ENCODE measurements around the gene GPAT2. TPM values are rescaled to one million over a fixed set of nuclear protein-coding genes. Genes with fewer than 3 reads are reported as not detected.
A peak's percentile ranks its signal among the peaks of the same experiment; 100 is the strongest.
"Not testable (repeated sequence)": the region's sequence is repeated elsewhere in the genome, so short reads cannot be mapped to it uniquely, and the experiment has no call there.

The GPAT2 gene, protein sequence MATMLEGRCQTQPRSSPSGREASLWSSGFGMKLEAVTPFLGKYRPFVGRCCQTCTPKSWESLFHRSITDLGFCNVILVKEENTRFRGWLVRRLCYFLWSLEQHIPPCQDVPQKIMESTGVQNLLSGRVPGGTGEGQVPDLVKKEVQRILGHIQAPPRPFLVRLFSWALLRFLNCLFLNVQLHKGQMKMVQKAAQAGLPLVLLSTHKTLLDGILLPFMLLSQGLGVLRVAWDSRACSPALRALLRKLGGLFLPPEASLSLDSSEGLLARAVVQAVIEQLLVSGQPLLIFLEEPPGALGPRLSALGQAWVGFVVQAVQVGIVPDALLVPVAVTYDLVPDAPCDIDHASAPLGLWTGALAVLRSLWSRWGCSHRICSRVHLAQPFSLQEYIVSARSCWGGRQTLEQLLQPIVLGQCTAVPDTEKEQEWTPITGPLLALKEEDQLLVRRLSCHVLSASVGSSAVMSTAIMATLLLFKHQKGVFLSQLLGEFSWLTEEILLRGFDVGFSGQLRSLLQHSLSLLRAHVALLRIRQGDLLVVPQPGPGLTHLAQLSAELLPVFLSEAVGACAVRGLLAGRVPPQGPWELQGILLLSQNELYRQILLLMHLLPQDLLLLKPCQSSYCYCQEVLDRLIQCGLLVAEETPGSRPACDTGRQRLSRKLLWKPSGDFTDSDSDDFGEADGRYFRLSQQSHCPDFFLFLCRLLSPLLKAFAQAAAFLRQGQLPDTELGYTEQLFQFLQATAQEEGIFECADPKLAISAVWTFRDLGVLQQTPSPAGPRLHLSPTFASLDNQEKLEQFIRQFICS
- total RNA-seq = 10 to 100 TPM; 15.4 to 16.4 TPM

DNA sequence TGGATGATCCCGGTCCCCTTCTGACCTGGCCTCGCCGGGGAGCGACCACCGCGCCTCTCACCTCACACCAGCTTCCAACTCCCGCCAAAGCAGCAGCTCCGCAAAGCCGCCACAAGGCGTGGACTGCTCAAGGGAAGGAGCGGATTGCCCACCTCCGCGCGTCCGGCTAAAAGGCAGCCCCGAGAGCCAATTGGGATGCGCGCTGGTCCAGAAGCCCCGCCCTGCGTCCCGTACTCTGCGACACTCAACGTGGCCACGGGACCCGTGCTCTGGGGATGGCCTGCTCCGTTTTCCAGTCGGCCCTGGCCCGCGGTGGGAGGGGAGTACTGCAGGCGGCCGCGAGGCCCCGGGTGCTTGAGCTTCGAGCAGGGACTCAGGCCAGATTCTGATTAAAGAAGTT, at the start of gene GPAT2:
Gene GPAT2, minus strand, starts transcription at position 125 of the 400 bp plus-strand sequence. CDS start 2,557 bp downstream, outside the sequence.
- H3K9me3 Mint-ChIP-seq; DNase-seq; H3K4me1 Mint-ChIP-seq (ENCODE audit: low read depth); H3K36me3 Mint-ChIP-seq; H3K27ac Mint-ChIP-seq; H3K4me3 Mint-ChIP-seq; intact Hi-C loops (cut with micrococcal nuclease); POLR2A ChIA-PET; CTCF ChIA-PET; H3K27me3 Mint-ChIP-seq: not testable (repeated sequence)

DNA sequence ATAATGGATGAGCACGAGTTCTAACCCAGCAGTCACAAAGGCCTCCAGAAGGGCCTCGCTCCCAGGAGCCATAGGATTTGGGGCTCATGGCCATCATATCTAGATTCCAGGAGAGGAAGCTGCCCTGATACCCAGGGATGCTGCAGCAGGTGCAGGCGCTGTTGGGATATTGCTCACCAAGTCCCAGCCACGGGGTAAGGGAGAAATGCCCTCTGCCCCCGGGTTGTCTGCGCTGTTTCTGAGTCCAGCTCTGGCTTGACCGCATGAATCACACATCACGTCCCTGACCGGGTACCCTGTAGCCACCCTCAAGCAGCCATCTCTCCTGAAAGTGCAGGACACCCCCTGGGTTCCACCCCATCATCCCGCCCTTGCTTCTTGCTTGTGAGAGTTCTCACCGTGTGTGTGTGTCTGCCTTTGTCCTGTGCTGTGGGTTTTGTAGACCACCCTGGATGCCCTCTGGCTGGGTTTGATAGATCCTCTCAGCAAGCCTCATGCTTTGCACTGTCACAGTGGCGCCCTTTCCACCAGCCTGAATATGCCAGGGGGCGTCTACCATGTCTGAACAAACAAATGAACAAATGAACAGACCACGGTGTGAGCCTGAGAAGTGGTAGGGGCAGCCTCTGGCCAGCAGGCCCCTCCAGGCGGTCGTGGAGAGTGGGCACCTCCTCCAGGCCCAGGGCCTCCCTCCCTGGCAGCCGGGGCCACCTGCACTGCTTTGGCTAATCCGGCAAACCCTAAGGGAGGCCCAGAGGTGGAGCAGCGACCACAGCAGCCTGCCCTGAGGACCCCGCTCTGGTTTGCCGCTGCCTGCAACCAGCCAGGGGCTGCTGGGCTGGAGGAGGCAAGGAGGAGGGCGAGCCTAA, 49.5 kb upstream of the GPAT2 start:
- Mint-ChIP-seq H3K4me1 (ENCODE audit: low read depth) (no peaks in the 10 kb centered on the region), H3K9me3 (no peaks in the 10 kb centered on the region), H3K27ac (no peak overlapping the region), H3K4me3 (no peak overlapping the region), H3K27me3 (peaks cover 11% of the 10 kb centered on the region), H3K36me3 (no peaks in the 10 kb centered on the region)
- intact Hi-C loops (cut with micrococcal nuclease) = no loop called here
- ChIA-PET CTCF (no interaction called here), POLR2A (no interaction called here)
- no peak for DNase-seq

DNA sequence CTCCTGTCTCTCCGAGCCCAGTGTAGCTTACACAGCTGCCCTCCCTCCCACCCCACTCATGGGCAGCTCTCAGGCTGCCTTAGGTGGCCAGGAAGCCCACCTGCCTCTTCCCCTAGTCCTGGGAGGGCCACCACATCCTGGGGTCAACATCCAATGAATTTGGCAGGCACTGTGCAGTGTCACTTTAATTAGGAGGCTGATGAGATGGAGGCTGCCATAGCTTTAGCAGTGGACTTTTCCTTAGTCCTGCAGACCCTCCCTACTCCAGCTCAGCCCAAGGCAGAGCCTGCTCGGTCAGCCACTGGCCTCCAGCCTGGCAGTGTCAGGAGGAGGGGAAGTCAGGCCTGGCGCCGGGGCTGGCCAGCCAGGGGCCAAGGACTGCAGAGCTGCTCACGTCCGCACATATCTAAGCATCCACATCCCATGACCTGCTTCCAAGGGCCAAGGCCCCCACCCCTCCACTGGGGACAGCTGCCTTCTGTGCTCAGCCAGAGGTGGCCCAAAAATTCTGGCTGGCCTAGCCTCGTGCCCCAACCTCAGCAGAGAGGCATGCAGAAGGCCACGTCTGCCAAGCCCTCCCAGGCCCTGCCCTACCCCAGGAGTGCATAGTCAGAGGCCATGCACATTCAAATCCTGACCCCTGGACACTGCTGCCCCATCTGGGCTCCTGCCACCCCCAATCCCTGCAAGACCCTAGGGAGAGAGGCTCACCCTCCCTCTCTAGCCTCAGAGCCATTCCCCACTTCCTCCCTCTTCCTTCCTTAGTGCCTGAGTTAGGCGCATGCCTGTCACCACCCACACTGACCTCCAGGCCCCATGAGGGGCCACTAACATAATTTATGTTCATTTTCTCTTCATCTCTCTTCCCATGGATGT, 48.6 kb upstream of the GPAT2 start:
- no peak overlapping the region for H3K4me3 Mint-ChIP-seq
- no peaks in the 10 kb centered on the region for H3K9me3 Mint-ChIP-seq
- ChIA-PET CTCF (no interaction called here), POLR2A (no interaction called here)
- intact Hi-C loops (cut with micrococcal nuclease) = no loop called here
- H3K27ac Mint-ChIP-seq = no peak overlapping the region
- peaks cover 11% of the 10 kb centered on the region for H3K27me3 Mint-ChIP-seq
- H3K36me3 Mint-ChIP-seq = no peaks in the 10 kb centered on the region
- no peaks in the 10 kb centered on the region for H3K4me1 Mint-ChIP-seq (ENCODE audit: low read depth)
- DNase-seq = peak; percentile 5

DNA sequence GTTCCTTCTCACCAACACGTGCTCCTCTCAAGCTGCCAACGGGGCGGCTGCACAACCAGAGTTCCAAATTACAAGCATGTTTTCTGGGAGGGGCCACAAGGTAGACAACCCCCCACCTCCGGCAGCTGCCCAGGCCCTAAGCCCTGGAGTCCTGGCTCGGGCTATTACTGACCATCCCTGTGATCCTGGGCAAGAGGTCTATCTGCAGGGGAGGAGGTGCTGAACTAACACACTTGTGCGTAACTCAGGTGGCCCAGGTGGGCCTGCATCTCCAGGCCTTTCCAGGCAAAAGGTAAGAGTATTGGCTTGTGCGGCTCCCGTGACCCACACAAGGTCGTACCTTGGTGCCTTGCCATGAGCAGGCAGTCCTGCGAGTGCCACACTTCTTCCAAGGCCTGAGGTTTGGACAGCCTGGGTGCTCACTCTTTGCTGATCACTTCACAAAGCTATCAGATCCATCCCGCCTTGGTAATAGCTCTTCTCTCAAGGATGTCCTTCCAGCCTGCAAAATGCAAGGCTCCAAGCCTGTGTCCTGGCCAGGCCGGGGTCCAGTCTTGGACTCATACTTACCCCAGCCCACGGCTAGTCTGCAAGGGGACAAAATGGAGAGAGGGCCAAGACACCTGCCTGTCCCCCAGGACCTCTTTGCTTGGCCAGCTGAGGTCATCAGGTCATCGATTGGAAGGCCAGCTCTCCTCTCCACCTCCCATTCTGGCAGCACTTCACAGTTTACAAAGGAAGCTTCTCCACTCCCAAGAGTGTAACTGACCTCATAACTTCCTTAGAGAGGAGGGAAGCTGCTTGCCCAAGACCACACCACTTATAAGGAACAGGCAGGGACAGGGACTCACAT, 47.7 kb upstream of the GPAT2 start:
- no peak overlapping the region for H3K27ac Mint-ChIP-seq
- H3K27me3 Mint-ChIP-seq = peaks cover 11% of the 10 kb centered on the region
- intact Hi-C loops (cut with micrococcal nuclease) = no loop called here
- ChIA-PET CTCF (no interaction called here), POLR2A (no interaction called here)
- peaks cover 2% of the 10 kb centered on the region for H3K9me3 Mint-ChIP-seq
- no peaks in the 10 kb centered on the region for H3K36me3 Mint-ChIP-seq
- H3K4me1 Mint-ChIP-seq (ENCODE audit: low read depth) = no peaks in the 10 kb centered on the region
- H3K4me3 Mint-ChIP-seq = no peak overlapping the region
- DNase-seq = peak; percentile 6

DNA sequence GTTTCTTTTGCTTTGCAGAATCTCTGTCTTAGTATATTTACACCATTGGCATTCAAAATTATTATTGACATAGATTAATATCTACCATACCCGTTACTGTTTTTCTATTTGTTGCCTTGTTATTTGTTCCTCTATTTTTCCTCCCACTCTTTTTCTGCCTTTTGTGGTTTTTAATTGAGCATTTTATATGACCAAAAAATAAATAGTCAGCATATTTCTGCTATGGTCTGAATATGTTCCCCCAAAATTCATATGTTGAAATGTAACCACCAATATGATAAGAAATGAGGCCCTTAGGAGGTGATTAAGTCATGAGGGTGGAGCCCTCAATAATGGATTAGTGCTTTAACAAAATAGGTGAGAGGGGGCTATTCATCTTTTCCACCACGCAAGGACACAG, 46.3 kb upstream of the GPAT2 start:
- intact Hi-C loops (cut with micrococcal nuclease) = no loop called here
- no peak for DNase-seq

DNA sequence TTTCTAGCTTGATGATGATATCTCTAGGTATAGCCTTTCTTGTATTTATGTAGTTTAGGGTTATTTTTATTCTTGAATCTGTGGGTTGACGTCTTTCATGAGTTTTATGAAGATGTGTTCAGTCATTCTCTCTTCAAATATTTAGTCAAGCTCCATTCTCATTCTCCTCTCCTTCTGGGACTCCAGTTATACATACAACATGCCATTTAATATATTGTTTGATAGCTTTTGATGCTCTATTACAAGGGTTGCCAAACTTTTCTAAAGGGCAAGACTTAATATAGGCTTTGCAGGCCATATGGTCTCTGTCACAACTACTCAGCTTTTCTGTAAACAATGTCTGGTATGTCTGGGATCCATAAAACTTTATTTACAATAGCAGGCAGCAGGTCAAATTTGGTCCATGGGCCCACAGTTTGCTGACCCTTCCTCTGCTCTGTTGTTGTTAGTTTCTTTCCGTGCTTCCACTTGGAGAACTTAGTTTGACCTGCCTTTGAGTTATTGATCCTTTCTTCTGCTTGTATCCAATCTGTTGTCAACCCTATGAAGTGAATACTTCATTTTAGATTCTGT, 40.6 kb upstream of the GPAT2 start:
- intact Hi-C loops (cut with micrococcal nuclease) = no loop called here
- Mint-ChIP-seq H3K4me3 (no peak overlapping the region), H3K36me3 (peaks cover 2% of the 10 kb centered on the region), H3K9me3 (peaks cover 16% of the 10 kb centered on the region), H3K27me3 (no peaks in the 10 kb centered on the region), H3K4me1 (ENCODE audit: low read depth) (no peaks in the 10 kb centered on the region), H3K27ac (no peak overlapping the region)
- POLR2A ChIA-PET = no interaction called here
- no peak for DNase-seq
- CTCF ChIA-PET = interaction anchor here (0.6 kb wide), 1 partner anchor 49 kb away, joined by 3 read pairs; no protein-coding TSS in a partner anchor

More for the DNA sequence above, 46.3 kb upstream of the GPAT2 start:
- Mint-ChIP-seq H3K36me3 (no peaks in the 10 kb centered on the region), H3K27me3 (peaks cover 10% of the 10 kb centered on the region), H3K4me3 (no peak overlapping the region), H3K27ac (no peak overlapping the region), H3K4me1 (ENCODE audit: low read depth) (no peaks in the 10 kb centered on the region), H3K9me3 (peaks cover 5% of the 10 kb centered on the region)
- CTCF ChIA-PET = no interaction called here
- POLR2A ChIA-PET = no interaction called here

DNA sequence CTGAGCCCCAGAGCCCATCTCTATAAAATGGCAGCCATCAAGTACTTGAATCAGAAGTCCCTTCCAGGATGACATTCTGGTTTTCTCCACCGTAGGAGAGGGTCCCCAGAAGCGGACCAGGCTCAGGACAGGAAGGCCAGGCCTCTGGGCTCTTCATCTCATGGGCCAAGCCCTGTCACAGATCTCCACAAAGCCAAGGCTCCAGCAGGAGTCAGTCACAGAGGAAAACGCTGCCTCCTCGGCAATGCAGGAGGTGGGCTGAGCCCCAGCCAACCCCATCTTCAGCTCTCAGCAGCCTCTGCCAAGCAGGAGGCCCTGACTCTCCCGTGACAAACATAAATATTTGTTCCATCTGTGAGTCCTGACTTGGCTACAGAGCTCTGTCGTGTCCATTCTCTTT, 39.4 kb upstream of the GPAT2 start:
- intact Hi-C loops (cut with micrococcal nuclease) = no loop called here
- CTCF ChIA-PET = no interaction called here
- peaks cover 2% of the 10 kb centered on the region for H3K36me3 Mint-ChIP-seq
- no peaks in the 10 kb centered on the region for H3K4me1 Mint-ChIP-seq (ENCODE audit: low read depth)
- POLR2A ChIA-PET = no interaction called here
- H3K27ac Mint-ChIP-seq = no peak overlapping the region
- H3K4me3 Mint-ChIP-seq = no peak overlapping the region
- peak; percentile 6 for DNase-seq
- H3K9me3 Mint-ChIP-seq = peaks cover 16% of the 10 kb centered on the region
- no peaks in the 10 kb centered on the region for H3K27me3 Mint-ChIP-seq

DNA sequence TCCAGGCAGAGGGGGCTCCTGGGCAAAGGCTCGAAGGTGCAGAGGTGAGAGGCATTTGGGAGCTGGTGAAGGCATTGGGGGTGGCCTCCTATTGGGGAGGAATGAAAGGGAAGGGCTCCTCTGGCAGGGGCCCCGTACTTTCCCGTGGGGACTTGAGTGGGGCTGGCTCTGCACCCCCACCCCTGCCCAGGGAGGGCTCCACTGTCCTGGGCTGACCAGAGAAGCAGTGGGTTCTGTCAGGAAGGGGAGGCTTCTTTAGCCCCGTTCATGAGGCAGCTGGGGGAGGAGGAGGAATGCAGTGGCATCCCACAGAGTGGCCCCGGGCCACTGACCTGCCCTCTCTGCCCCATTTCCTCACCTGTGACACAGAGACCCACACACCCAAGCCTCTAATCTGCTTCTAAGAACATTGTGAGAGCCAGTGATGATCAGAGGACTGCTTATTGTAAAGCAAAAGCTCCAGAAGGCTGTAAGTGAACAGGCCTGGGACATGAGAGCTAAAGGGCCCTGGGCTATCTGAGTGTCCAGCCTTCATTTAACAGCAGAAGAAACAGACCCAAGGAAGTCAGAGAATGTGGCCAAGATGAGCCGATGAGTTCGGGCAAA, 38.6 kb upstream of the GPAT2 start:
- Mint-ChIP-seq H3K27ac (no peak overlapping the region), H3K4me1 (ENCODE audit: low read depth) (no peaks in the 10 kb centered on the region), H3K9me3 (peaks cover 16% of the 10 kb centered on the region), H3K4me3 (no peak overlapping the region), H3K36me3 (peaks cover 2% of the 10 kb centered on the region), H3K27me3 (no peaks in the 10 kb centered on the region)
- ChIA-PET CTCF (interaction anchor here (0.9 kb wide), 1 partner anchor 44 kb away, joined by 3 read pairs; no protein-coding TSS in a partner anchor), POLR2A (no interaction called here)
- intact Hi-C loops (cut with micrococcal nuclease) = no loop called here
- DNase-seq = no peak

DNA sequence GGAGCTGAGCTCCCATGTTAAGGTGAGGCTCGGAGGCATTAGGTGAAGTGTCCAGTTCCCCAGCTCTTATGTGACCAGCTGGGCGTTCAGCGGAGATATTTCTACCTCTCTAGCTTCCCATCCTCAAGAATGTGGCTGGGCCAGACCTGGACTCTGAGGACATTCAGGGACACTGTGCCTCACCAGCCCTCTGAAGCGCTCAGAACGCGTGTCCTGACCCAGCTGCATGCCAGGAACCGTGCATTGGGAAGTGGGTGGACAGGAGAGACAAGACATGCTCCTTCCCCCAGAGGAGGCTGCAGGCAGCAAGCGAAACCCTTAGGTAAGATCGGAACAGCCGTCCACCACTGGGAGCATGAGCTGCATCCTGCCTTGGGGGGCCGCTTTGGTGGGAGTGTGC, 38.0 kb upstream of the GPAT2 start:
- H3K4me1 Mint-ChIP-seq (ENCODE audit: low read depth) = no peaks in the 10 kb centered on the region
- no peak for DNase-seq
- POLR2A ChIA-PET = no interaction called here
- H3K4me3 Mint-ChIP-seq = no peak overlapping the region
- CTCF ChIA-PET = interaction anchor here (0.9 kb wide), 1 partner anchor 44 kb away, joined by 3 read pairs; no protein-coding TSS in a partner anchor
- intact Hi-C loops (cut with micrococcal nuclease) = no loop called here
- no peak overlapping the region for H3K27ac Mint-ChIP-seq
- H3K27me3 Mint-ChIP-seq = no peaks in the 10 kb centered on the region
- H3K9me3 Mint-ChIP-seq = peaks cover 16% of the 10 kb centered on the region
- H3K36me3 Mint-ChIP-seq = peaks cover 2% of the 10 kb centered on the region

DNA sequence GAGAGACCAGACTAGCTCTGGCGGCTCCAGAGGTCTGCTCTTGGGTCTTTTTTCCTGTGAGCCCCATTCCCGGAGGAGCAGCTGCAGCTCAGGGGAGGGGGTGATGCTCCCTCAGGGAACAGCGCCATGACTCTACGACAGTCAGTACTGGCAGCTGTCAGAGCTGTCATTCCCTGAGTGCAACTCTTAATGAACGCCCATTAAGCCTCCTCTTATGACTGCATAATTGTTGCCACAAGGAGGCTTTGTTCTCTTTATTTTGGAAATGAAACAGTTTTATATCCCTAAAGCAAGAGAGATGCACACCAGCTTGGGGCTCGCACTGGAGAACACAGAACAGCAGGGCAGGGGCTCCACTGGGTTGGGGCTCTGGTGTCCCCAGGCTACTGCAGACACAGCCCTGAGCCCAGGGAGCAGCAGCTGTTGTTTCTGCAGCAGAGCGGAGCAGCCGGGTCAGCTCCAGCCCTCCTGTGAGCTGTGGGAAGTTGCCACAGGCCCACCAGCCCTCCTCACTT, 37.3 kb upstream of the GPAT2 start:
- CTCF ChIA-PET = interaction anchor here (0.9 kb wide), 1 partner anchor 45 kb away, joined by 3 read pairs; no protein-coding TSS in a partner anchor
- H3K4me1 Mint-ChIP-seq (ENCODE audit: low read depth); H3K27ac Mint-ChIP-seq; DNase-seq; H3K27me3 Mint-ChIP-seq; POLR2A ChIA-PET; H3K36me3 Mint-ChIP-seq; intact Hi-C loops (cut with micrococcal nuclease); H3K4me3 Mint-ChIP-seq: not testable (repeated sequence)
- H3K9me3 Mint-ChIP-seq = peaks cover 14% of the 10 kb centered on the region

Data from activated CD4-positive, alpha-beta memory T cell treated with anti-CD3 and anti-CD28 coated beads for 36 hours (primary cell).